NT2/D1 (cell line): ENCODE measurements around the gene ARPC5L.

Experiments
- DNase-seq: peaks from one replicate; pipeline ENCODE4 v3.0.0-alpha.2; 2011; ENCODE audit warnings: low read depth, low spot score
- H3K27me3 ChIP-seq: 2 replicates; pipeline ENCODE4 v1.6.0; 2011; ENCODE audit warnings: mild to moderate bottlenecking; ENCODE audit not compliant: insufficient read length, insufficient read depth
- H3K36me3 ChIP-seq: 2 replicates; pipeline ENCODE4 v1.6.1; 2011; ENCODE audit warnings: mild to moderate bottlenecking, low read length, mixed read lengths; ENCODE audit not compliant: insufficient read depth, insufficient read length
- H3K4me1 ChIP-seq: 2 replicates; pipeline ENCODE4 v1.5.1; 2011; ENCODE audit not compliant: insufficient read depth, insufficient read length
- H3K4me3 ChIP-seq: 2 replicates; pipeline ENCODE4 v1.5.1; 2011; ENCODE audit warnings: low read depth; ENCODE audit not compliant: insufficient read length
- H3K9ac ChIP-seq: 2 replicates; pipeline ENCODE4 v1.6.0; 2011; ENCODE audit warnings: low read depth; ENCODE audit not compliant: insufficient read length
- H3K9me3 ChIP-seq: 2 replicates; pipeline ENCODE4 v1.5.1; 2011; ENCODE audit warnings: mild to moderate bottlenecking, low read length; ENCODE audit not compliant: insufficient read depth
- SUZ12 ChIP-seq: IDR thresholded peaks from 2 replicates; pipeline ENCODE4 v1.6.1; 2011; ENCODE audit not compliant: insufficient read length, insufficient read depth; ENCODE audit errors: extremely low read depth
- YY1 ChIP-seq: IDR thresholded peaks from 2 replicates; pipeline ENCODE4 v1.6.1; 2011; ENCODE audit not compliant: insufficient read length, insufficient read depth
- ZNF274 ChIP-seq: IDR thresholded peaks from 2 replicates; pipeline ENCODE4 v1.6.1; 2011; ENCODE audit warnings: mild to moderate bottlenecking, low read depth, low read length

ARPC5L gene

GRCh38 chr9:124889006-124889405, 27.1 kb downstream of the ARPC5L start:
- Histone ChIP-seq H3K4me1 (peaks cover 5% of the 10 kb centered on the region), H3K4me3 (no peak overlapping the region), H3K36me3 (peaks cover 34% of the 10 kb centered on the region), H3K9ac (no peak overlapping the region), H3K9me3 (no peaks in the 10 kb centered on the region), H3K27me3 (no peaks in the 10 kb centered on the region)
- no peak for TF ChIP-seq ZNF274
- TF ChIP-seq SUZ12, result no peak
- TF ChIP-seq YY1, result no peak
- no peak for DNase-seq

DNA sequence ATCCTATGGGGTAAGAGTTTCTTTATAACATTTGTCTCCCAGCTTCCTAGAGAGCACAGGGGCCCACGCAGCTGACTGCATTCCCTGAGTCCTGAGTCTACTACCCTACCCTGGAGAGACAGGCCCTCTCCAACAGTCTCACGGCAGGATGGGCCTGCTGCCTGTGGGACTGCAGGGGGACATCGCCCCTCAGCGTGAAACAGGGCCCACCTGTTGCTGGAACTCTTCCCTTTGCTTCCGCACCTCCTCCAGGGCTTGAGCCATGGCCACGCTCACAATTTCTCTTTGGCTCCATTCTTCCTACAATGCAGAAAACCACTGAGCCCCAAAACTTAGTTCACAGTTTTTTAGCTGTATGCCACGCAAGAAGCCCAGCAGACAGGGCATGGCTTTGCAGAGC, 28.2 kb downstream of the ARPC5L start:
- H3K27me3 ChIP-seq, result no peaks in the 10 kb centered on the region
- H3K9me3 ChIP-seq, result no peaks in the 10 kb centered on the region
- peaks cover 36% of the 10 kb centered on the region for H3K36me3 ChIP-seq
- peaks cover 3% of the 10 kb centered on the region for H3K4me1 ChIP-seq
- no peak for DNase-seq
- H3K4me3 ChIP-seq, result no peak overlapping the region
- H3K9ac ChIP-seq, result no peak overlapping the region
- TF ChIP-seq SUZ12 (no peak), YY1 (no peak), ZNF274 (no peak)

DNA sequence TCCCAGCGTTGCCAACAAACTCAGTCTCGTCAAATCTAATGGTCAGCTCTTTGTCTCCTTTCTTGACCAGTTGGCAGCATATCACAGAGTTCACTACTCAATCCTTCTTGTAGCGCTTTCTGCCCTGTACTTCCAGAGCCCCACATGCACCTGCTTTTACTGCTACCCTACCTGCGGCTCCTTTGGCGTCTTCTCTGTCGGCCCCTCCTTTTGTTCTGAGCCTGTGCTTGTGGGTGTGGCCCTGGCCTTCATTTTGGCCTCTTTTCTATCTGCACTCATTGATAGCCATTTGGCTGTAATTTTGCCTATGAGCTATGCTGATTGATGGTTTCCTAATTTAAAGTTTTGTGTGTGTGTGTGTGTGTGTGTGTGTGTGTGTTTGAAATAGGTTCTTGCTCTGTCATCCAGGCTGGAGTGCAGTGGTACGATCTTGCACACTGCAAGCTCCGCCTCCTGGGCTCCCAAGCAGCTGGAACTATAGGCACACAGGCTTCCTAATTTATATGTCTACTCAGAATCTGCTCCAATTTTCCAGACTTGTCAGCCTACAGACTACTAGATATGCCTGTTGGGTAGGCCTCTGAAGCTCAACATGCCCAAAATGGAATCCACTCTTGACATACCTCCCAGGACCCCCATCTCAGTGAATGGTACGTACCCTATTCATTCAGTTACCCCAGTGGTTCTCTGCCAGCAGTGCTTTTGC, 32.3 kb downstream of the ARPC5L start:
- H3K9ac ChIP-seq, result no peak overlapping the region
- H3K36me3 ChIP-seq, result peaks cover 38% of the 10 kb centered on the region
- H3K9me3 ChIP-seq, result no peaks in the 10 kb centered on the region
- DNase-seq, result no peak
- TF ChIP-seq SUZ12 (no peak), YY1 (no peak), ZNF274 (no peak)
- no peaks in the 10 kb centered on the region for H3K4me1 ChIP-seq
- no peak overlapping the region for H3K4me3 ChIP-seq
- no peaks in the 10 kb centered on the region for H3K27me3 ChIP-seq

- Histone ChIP-seq H3K4me1 (no peaks in the 10 kb centered on the region), H3K36me3 (peaks cover 36% of the 10 kb centered on the region), H3K4me3 (no peak overlapping the region)
Observed at GRCh38 chr9:124894741-124895170, 32.8 kb downstream of the ARPC5L start.

DNA sequence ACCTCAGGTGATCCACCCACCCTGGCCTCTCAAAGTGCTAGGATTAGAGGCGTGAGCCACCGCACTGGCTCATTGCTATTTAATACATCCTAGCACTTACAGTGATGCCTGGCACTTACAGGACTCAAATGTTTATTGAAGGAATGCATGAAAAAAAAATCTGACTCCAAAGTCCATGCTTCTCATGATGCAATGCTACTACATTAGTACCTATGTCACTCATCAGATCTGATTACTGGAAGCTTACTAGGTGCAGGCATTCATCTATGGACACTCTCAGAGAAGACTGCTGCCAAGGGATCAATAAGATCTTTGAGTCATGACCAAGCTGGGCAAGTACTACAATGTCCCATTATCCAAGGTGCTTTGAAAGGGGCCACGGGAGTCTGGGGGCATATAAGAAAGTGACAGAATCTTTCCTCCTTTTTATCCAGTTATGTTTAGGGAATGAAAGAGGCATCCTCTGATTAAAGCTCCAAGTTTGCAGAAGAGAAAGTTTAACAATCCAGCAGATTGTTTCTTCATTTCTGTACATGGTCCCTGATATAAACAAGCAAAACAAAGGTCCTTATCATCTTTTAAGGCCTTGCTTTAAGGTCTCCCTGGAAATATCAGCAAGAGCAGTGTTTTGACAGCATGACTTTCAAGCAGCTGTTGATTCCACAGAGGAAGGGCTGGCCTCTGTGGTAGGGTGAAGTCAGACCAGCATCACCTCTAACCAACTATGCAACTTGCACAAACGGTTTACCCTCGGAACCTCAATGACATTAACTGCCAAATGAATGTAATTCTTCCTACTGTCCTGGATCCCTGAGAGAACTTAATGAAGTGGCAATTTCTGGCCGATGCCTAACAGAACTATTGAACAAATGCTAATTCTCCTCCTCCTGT, 35.9 kb downstream of the ARPC5L start:
- no peaks in the 10 kb centered on the region for H3K27me3 ChIP-seq
- H3K9ac ChIP-seq, result no peak overlapping the region
- DNase-seq, result no peak
- no peak overlapping the region for H3K4me3 ChIP-seq
- no peaks in the 10 kb centered on the region for H3K9me3 ChIP-seq
- TF ChIP-seq YY1 (no peak), ZNF274 (no peak), SUZ12 (no peak)
- H3K36me3 ChIP-seq, result peaks cover 23% of the 10 kb centered on the region
- H3K4me1 ChIP-seq, result peaks cover 2% of the 10 kb centered on the region

More at GRCh38 chr9:124894741-124895170, 32.8 kb downstream of the ARPC5L start:
- DNase-seq, result peak; percentile 44
- Histone ChIP-seq H3K9ac (no peak overlapping the region), H3K9me3 (no peaks in the 10 kb centered on the region), H3K27me3 (no peaks in the 10 kb centered on the region)
- TF ChIP-seq SUZ12, result no peak

- Histone ChIP-seq H3K4me3 (no peak overlapping the region), H3K27me3 (no peaks in the 10 kb centered on the region), H3K9ac (no peak overlapping the region), H3K36me3 (peaks cover 17% of the 10 kb centered on the region), H3K9me3 (no peaks in the 10 kb centered on the region), H3K4me1 (peaks cover 2% of the 10 kb centered on the region)
- no peak for DNase-seq
- TF ChIP-seq ZNF274 (no peak), SUZ12 (no peak), YY1 (no peak)
Observed at GRCh38 chr9:124899845-124900244, 37.9 kb downstream of the ARPC5L start.

DNA sequence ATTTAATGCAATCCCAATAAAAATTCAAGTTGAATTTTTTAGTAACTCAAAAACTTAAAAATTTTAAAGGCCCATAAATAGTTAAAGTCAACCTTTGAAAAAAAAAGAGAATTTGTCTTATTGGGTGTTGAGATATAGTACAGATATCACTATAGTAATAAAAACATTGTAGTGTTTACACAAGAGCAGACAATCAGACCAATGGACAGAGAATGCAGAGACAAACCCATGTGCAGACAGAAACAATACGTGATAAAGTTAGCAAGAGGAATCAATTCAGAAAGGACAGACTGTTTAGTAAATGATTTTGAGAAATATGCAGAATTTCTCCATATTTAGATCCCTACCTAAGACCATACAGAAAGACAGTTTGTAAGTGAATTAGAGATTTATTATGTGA, 45.0 kb downstream of the ARPC5L start:
- no peaks in the 10 kb centered on the region for H3K27me3 ChIP-seq
- DNase-seq, result no peak
- no peak overlapping the region for H3K4me3 ChIP-seq
- H3K9me3 ChIP-seq, result no peaks in the 10 kb centered on the region
- peaks cover 5% of the 10 kb centered on the region for H3K36me3 ChIP-seq
- no peaks in the 10 kb centered on the region for H3K4me1 ChIP-seq
- H3K9ac ChIP-seq, result no peak overlapping the region
- no peak for TF ChIP-seq SUZ12
- TF ChIP-seq YY1, result no peak
- TF ChIP-seq ZNF274, result no peak
